ENCODE results near the gene ZNF557.
"Not testable (repeated sequence)": the region's sequence is repeated elsewhere in the genome, so short reads cannot be mapped to it uniquely, and the experiment has no call there.

- TF ChIP-seq CTCF (IDR thresholded peaks at IDR 0.05 in 4 of 5, conservative IDR thresholded peaks at IDR 0.05 in 1 of 5); POLR2A (IDR thresholded peaks at IDR 0.05): not testable (repeated sequence)
These were observed 14.7 kb upstream of the ZNF557 start for GRCh38 chr19:7054635-7055368.

Data from gastrocnemius medialis (tissue), 4 donors.